GM21367 (cell line): ENCODE measurements around the gene HPSE2.

Experiments
- ATAC-seq: cut with Tn5 transposase; IDR thresholded peaks from one replicate; pipeline ENCODE4 v1.9.1; 2021; ENCODE audit not compliant: unreplicated experiment

Gene HPSE2

GRCh38 chr10:98445200-98445812, 790.3 kb downstream of the HPSE2 start:
- ATAC-seq, result no peak

- no peak for ATAC-seq
Measured at GRCh38 chr10:98444314-98445006, 791.2 kb downstream of the HPSE2 start.

GRCh38 chr10:98438715-98439114, 796.9 kb downstream of the HPSE2 start:
- no peak for ATAC-seq

- no peak for ATAC-seq
Measured at GRCh38 chr10:98436704-98437103, 798.9 kb downstream of the HPSE2 start.

GRCh38 chr10:98435178-98435577, 800.5 kb downstream of the HPSE2 start:
- no peak for ATAC-seq

- ATAC-seq, result no peak
Measured at GRCh38 chr10:98433881-98434732, 801.5 kb downstream of the HPSE2 start.

- no peak for ATAC-seq
Measured at GRCh38 chr10:98433371-98433770, 802.3 kb downstream of the HPSE2 start.

- no peak for ATAC-seq
Measured at GRCh38 chr10:98432330-98432729, 803.3 kb downstream of the HPSE2 start.

- no peak for ATAC-seq
Measured at GRCh38 chr10:98431016-98431415, 804.6 kb downstream of the HPSE2 start.

GRCh38 chr10:98430427-98430826, 805.2 kb downstream of the HPSE2 start:
- ATAC-seq, result no peak

- ATAC-seq, result no peak
Measured at GRCh38 chr10:98429320-98430072, 806.2 kb downstream of the HPSE2 start.

- no peak for ATAC-seq
Measured at GRCh38 chr10:98427011-98427515, 808.6 kb downstream of the HPSE2 start.

DNA sequence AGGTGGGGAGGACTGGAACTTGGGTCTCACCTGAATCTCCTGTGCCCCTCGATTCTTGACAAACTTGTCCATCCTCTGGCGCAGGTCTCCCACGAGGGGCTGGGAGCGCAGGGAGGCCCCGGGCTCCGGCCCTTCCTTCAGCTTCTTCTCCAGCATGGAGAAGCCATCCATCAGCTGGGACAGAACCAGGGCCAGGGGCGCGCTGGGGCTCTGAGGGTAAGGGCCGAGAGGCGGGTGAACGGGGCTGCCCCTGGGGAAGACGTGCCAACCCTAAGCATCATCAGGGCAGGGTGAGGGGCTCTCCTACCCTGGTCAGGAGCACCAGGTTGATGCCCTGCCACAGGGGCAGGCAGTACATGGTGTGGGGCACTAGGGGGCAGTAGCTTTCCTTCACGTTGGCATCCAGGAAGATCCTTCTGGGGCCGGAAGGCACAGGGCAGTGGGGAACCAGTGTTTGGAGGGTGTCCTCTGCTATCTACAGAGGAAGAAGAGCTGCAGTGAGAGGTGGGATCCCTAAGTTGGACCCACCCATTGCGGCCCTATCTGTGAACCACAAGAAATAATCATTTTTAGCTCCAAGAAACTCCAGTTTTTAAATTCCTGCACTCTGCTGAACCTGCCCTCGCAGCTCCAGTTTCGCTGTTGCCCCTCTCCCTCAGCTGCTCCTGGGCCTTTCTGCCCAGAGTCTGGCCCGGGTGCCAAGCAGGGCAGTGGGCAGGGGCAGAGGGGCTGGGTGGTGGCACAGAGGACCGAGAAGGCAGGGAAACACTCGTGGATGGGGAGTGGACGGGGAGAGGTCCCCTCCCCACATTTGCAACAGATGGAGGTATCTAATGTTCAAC, 809.9 kb downstream of the HPSE2 start:
- ATAC-seq, result peak; percentile 71

- no peak for ATAC-seq
Measured at GRCh38 chr10:98424295-98425254, 811.1 kb downstream of the HPSE2 start.

DNA sequence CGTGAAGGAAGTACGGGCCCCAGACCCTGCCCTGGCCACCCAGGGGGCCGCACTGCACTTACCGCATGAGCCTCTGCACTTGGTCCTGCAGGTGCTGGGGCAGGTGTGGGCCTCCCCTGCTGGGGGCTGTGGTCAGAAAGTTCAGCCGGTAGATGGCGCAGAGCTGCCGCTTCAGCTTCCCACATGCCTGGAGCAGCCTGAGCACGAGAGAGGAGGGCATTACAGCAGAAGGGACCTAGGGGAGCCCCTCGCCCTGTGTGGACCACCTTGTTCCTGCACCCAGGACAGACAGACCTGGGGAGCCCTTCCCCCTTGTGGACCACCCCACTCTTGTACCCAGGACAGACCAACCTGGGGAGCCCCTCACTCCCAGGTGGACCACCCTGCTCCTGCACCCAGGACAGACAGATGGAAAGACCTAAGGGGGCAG, 811.9 kb downstream of the HPSE2 start:
- no peak for ATAC-seq

GRCh38 chr10:98422182-98422581, 813.5 kb downstream of the HPSE2 start:
- no peak for ATAC-seq

GRCh38 chr10:98420786-98421185, 814.9 kb downstream of the HPSE2 start:
- no peak for ATAC-seq

- no peak for ATAC-seq
Measured at GRCh38 chr10:98419469-98420261, 816.0 kb downstream of the HPSE2 start.
